Right forelimb (tissue), 1 donor: ENCODE results near the gene FAAH.

Experiments
- DNase-seq: peaks from one replicate; pipeline ENCODE4 v3.0.0-alpha.2; 2018

Gene FAAH

GRCh38 chr1:46401154-46401913, 7.2 kb downstream of the FAAH start:
- no peak for DNase-seq

- peak; percentile 60 for DNase-seq
Observed at GRCh38 chr1:46401964-46402626, 8.0 kb downstream of the FAAH start.

GRCh38 chr1:46403916-46404315, 9.8 kb downstream of the FAAH start:
- DNase-seq: no peak

- no peak for DNase-seq
Observed at GRCh38 chr1:46404482-46405196, 10.5 kb downstream of the FAAH start.

- DNase-seq: no peak
Observed at GRCh38 chr1:46405197-46405555, 11.1 kb downstream of the FAAH start.

GRCh38 chr1:46405724-46406123, 11.6 kb downstream of the FAAH start:
- DNase-seq: no peak

- peak; percentile 57 for DNase-seq
Observed at GRCh38 chr1:46406881-46407608, 12.9 kb downstream of the FAAH start.

- no peak for DNase-seq
Observed at GRCh38 chr1:46407636-46408035, 13.5 kb downstream of the FAAH start.

- no peak for DNase-seq
Observed at GRCh38 chr1:46408356-46409062, 14.4 kb downstream of the FAAH start.

GRCh38 chr1:46409063-46409372, 14.9 kb downstream of the FAAH start:
- DNase-seq: no peak

- no peak for DNase-seq
Observed at GRCh38 chr1:46410156-46411009, 16.3 kb downstream of the FAAH start.

GRCh38 chr1:46411010-46411405, 16.9 kb downstream of the FAAH start:
- no peak for DNase-seq

GRCh38 chr1:46411601-46412341, 17.7 kb downstream of the FAAH start:
- DNase-seq: no peak

- DNase-seq: no peak
Observed at GRCh38 chr1:46412893-46413595, 18.9 kb downstream of the FAAH start.

- DNase-seq: no peak
Observed at GRCh38 chr1:46413596-46413985, 19.5 kb downstream of the FAAH start.

- DNase-seq: no peak
Observed at GRCh38 chr1:46415514-46415913, 21.4 kb downstream of the FAAH start.

GRCh38 chr1:46418976-46419375, 24.9 kb downstream of the FAAH start:
- DNase-seq: no peak

- DNase-seq: no peak
Observed at GRCh38 chr1:46420533-46420915, 26.4 kb downstream of the FAAH start.

GRCh38 chr1:46421739-46422138, 27.6 kb downstream of the FAAH start:
- no peak for DNase-seq

GRCh38 chr1:46422261-46422871, 28.2 kb downstream of the FAAH start:
- no peak for DNase-seq
